HEK293 (cell line): ENCODE measurements around the gene SLC9A9.

Experiments used
- ATF2 ChIP-seq: fragments of 450-650 bp; formaldehyde crosslinking; IDR thresholded peaks from 2 replicates; pipeline ENCODE4 v1.5.1; 2016; ENCODE audit warnings: missing biosample characterization, missing genetic modification characterization, low read depth
- CTCF ChIP-seq: fragments of 450-650 bp; formaldehyde crosslinking; IDR thresholded peaks from 2 replicates; pipeline ENCODE4 v1.5.1; 2016; ENCODE audit warnings: missing biosample characterization, missing genetic modification characterization
- HOXA7 ChIP-seq: sonication (generic); formaldehyde crosslinking; IDR thresholded peaks from 2 replicates; pipeline ENCODE4 v1.8.1; 2022; ENCODE audit warnings: missing genetic modification reagents, borderline replicate concordance
- REST ChIP-seq: fragments of 450-650 bp; formaldehyde crosslinking; IDR thresholded peaks from 2 replicates; pipeline ENCODE4 v1.5.1; 2016; ENCODE audit warnings: missing biosample characterization, missing genetic modification characterization
- SP2 ChIP-seq: fragments of 450-650 bp; formaldehyde crosslinking; IDR thresholded peaks from 2 replicates; pipeline ENCODE4 v1.5.1; 2016; ENCODE audit warnings: missing biosample characterization, missing genetic modification characterization

GRCh38 chr3:143661677-143662076, 186.6 kb downstream of the SLC9A9 start:
- TF ChIP-seq REST (tag by site-specific recombination) (no peak), CTCF (tag by site-specific recombination) (no peak), SP2 (tag by site-specific recombination) (no peak), HOXA7 (no peak), ATF2 (no peak)
